HG03025 (cell line): ENCODE data around the gene PTPN5.

Source experiments
- ATAC-seq: cut with Tn5 transposase; IDR thresholded peaks from one replicate; pipeline ENCODE4 v1.9.1; 2021; ENCODE audit warnings: mild to moderate bottlenecking, moderate library complexity; ENCODE audit not compliant: unreplicated experiment, low FRiP score

The PTPN5 gene

DNA sequence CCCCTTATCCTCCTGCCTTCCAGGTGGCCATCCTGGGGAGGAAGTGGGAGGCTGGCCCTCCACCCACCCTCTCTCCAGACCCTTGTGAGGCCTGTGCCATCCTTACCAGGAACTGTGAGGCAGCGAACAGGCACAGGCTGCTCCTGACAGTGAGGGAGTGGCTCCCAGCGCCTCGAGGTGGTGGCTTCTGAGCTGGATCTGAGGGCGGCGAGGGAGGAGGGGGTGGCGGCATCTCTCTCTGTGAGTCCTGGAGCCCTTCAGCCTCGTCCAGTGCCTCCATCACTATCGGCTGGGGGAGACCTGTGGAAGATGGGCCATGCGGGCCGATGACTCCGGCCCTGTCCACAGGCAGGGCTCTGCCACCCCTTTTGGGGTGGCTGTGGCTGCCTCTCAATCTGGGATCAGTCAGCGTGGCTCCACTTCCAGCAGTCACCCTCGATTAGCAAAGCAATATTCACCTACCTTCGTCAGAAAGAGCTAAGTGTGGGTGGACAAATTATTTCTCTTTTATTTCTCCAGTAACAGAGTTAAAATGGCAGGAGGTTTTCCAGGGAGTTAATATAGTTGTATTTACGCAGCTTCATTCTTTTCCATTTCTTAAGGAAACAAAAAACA, 47.6 kb downstream of the PTPN5 start:
- no peak for ATAC-seq

DNA sequence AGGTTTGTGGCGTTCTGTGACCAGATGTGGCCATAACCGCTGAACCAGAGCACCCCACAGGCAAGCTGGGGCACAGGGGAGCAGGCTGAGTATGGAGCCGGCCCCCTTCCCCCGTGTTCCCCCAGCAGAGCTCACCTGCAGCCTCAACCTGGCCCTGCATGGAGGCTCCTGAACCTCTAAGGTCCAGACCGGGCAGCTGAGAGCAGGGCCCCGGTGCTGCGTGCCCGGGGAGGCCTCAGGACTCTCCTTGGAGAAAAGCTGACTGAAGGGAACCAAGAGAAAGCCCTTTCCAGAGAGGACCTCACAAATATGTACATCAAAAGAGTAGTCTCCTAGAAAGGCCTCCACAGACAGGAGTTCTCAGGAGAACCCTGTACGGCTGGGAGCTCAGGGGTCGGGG, 48.2 kb downstream of the PTPN5 start:
- ATAC-seq, result no peak

DNA sequence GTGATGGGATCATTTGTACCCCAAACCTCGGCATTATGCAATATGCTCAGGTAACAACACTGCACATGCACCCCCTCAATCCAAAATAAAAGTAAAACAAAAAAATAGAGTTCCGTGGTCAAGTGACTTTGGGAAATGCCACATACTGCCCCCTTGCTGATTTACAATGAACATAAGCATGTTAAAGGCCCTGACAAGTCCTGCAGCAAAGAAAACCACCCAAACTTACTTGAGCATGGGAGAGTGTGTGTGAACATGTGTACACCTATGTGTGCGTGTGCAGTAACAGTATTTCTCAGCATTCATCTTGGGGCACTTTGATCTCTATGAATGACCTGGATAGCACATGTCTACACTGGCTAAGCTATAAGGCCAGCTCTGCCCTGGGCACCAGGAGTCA, 49.8 kb downstream of the PTPN5 start:
- ATAC-seq, result no peak

DNA sequence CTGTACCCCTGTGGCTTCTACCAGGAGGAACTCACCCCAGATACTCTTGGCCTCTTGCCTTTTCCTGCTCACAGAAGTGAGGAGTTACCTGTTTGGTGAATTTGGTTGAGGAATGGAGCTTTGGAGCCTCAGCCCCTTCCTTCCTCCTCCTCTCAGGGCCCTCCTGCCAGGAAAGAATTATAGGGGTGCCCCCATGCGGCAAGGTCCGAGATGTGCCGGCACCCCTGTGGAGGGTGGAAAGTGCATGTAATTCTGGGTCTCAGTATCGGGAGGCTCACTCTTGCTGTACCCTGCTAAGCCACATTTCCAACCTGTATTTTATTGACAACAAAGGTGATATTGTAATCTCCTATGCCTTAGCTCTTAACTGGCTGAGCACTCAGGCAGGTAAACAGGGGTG, 51.9 kb downstream of the PTPN5 start:
- ATAC-seq, result no peak

DNA sequence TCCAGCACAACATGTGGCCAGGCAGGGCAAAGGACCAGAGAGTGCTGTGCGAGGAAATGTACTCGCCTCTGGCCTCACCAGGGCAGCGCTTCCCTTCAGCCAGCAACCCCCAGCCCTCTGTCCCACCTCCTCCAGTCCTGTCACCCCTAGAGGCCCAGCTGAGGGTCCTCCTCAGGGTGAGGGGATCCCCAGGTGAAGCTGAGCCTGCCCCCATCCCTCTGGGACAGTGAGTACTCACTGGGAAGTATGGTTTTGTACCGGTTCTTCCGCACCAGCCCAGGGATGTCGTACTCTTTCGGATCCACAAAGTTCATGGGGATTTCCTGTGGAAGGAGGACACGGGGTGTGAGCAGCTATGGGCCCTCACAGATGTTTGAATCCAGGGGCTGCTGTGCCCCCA, 54.0 kb downstream of the PTPN5 start:
- no peak for ATAC-seq

DNA sequence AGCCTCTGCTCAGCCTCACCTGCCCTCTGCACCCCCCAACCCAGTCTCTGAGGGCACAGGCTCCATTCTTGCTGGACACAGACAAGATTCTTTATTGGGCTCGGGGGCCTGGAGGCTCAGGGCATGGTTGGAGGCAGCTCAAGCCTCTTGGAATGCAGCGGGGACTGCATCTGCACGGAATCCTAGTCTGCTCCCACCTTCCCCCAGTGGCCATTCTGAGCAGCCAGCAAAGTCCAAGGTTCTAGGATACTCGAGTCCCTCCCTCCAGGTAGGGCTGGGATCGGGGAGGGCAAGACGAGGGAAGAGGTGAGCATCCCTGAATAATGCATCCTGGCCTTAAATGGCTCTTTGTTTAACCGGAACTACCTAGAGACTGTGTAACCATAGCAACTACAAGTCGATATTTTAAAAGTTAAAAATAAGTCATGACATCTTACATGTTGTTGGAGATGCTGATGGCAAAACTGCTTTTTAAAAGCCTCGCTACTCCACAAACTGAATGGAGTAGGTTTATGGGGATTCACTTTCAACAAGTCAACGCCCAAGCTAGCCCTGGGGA, 54.9 kb downstream of the PTPN5 start:
- ATAC-seq, result no peak

DNA sequence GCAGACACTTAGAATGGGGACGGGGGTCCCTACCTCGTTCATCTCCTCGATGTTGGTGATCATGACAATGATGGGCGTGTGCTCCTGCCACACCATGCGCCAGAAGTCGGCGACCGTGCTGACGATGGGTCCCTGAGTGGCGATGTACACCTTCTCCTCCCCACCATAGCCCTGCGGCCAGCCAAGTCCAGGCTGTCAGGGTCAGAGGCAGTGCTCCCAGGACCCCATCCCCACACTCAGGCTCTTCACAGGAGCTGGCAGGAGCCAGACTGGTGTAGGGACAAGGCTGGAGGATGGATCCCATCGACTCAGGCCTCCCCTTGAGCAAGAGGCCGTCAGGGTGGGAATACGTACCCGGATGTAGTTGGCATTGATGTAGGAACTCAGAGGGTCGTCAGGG, 58.4 kb downstream of the PTPN5 start:
- no peak for ATAC-seq

DNA sequence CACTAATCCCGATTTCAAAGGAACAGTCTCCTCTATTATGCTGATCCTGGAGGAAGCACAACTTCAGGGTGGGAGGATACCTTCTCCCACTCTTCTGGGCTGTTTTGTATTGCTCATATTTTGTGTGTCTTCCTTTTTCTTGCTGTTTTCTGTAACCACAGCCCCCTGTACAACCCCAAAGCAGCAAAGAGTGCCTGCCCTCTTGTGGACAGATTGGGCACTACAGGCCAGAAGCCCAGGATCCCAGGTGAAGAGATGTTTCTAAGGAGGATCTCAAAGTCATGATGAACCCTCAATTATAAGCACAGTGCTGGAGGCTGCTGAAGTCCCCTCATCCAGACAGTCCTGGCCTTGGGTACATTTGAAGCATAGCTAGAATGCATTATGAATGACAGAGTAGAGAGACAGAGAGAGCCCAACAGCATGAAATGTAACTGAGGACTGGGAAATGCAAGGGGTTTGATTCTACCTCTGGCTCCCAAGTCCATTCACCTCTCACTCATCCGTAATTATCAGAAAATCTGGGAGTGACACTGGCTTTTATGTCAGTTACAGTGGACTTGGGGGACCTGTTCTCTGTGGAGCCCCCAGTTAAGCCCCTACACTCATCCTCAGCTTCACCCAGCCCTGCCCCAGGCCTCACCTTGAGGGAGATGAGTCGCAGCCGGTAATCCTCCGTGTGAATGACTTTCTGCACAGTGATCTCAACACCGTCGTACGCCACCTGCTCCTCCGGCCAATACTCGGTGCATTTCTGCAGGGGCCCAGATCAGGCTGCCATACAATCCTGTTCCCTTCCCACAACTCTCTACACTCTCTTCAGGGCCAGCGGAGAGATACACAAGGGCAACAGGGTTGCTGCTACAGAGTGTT, 59.4 kb downstream of the PTPN5 start:
- peak; percentile 52 for ATAC-seq

DNA sequence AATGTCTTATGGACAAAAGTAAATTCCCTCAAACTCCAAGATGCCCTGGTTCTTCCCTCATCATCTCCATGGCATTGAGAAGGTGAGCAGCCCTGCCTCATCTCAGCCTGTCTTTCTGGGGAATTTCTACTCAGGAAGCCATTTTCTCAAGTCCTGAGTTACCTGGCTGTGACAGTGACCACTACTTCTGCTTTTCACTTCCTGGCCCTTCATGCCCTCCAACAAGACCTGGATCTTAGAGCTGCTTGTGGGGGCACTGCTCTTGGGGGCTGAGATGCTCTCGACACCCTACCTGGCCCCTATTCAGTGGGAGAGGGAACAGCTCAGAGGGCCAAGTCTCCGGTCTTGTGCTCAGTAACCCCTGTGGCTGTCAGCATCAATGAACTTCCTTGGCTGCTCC, 60.2 kb downstream of the PTPN5 start:
- ATAC-seq, result no peak

DNA sequence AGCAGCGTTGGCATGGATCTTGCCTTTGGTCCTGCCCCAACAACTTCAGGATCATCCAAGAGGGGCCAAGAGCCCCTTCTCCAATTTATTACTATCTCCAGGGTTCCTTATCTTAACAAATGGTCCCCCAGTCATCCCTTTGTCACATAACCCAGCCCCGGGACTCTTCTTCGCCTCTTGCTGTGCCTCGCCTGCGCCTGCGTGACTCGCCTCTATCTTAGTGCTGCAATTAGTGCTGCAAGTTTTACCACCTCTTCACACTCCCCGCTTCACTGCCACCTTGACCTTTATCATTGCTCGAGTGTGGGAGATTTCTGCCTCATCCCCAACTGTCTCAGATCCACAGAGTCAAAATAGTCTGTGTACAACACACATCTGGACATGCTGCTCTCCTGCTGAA, 61.6 kb downstream of the PTPN5 start:
- ATAC-seq, result no peak

DNA sequence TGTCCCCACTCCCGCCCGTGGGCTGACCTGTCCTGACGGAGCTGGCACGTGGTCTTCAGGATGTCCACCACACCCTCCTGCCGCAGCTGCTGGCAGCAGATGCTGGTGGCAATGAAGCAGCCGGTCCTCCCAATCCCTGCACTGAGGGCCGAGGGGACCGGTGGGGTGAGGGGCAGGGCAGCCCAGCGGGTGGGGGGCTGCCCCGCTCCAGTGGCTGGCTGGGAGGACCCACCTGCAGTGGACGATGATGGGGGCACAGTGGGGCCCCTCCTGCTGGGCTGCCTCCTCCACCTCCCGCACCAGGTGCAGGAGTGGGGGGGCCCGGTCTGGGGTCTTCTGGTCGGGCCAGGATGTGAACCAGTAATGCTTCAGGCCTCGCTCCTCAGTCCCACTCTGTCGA, 62.2 kb downstream of the PTPN5 start:
- no peak for ATAC-seq

DNA sequence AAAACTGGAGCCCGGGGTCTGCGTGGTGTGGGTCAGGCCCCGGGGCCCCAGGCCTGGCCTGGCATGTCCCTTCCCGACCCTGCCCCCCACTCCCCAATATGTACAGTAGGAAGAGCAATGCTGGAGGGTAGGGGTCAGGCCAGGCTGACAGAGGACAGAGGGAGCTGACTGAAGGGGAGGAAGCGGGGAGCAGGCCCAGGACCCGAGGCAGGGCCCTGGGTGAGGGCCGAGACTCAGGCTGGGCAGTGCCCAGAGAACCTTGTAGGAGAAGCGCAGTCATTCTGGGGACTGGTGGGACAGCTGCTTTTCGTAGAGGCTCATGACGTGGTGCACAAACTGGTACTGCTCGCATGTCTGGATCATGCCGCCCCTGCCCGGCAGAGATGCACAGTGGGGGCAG, 62.9 kb downstream of the PTPN5 start:
- no peak for ATAC-seq

DNA sequence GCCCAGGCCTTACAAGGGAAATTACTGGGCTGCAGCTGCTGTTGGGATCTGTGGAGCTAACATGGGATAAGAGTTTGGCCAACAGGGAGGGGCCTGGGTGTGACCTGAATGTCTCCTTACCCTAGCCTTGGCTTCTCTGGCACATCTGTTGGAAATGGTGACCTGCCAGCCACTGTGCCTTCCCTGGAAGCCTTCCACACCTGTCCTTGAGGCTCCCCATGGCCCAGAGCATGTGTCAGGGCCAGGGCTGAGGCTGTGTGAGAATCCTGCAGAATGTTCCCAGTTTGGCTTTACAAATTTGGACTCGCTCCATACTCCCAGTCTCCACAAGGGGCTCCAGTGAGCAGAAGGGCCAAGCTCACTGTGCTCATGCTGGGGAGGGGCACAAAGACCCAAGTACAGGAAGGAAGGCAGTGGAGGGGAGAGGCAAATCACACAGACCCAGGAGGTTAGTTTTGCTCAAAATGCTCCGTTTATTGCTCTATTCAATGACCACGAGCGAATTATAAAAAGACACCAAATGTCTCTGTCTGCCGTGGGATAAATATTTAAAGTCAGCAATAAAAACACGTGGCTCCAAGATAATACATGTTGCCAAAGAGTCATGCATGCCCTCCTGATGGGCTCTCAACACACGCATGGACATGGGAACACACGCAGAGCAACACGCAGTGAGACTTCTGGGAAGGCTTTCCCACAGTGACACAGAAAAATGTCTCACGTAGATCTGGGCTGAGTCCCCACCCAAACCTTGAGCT, 63.9 kb downstream of the PTPN5 start:
- ATAC-seq, result no peak

DNA sequence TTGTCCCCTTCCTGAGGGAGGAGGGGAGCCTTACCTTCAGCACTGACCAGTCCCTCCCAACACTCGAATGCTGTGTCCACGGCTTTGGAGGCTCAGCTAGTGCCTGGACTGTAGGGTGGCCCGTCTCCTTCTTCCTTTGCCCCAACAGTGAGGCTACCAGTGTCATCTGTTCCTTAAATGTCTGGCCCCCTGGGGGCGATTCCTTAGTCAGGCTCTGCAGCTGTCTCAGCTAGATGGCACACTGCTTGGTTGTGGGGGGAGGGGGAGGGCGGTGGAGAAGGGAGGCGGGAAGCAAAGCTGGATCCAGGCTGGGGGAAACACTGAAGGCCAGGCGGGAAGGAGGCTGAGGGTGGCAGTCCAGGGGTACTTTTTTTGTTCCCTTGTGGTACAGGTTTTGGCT, 65.6 kb downstream of the PTPN5 start, which contains the start of gene IGSF22:
Gene IGSF22, minus strand, starts transcription at position 149 of the 400 bp plus-strand sequence. CDS start 1,952 bp downstream, outside the sequence.
- ATAC-seq, result no peak

DNA sequence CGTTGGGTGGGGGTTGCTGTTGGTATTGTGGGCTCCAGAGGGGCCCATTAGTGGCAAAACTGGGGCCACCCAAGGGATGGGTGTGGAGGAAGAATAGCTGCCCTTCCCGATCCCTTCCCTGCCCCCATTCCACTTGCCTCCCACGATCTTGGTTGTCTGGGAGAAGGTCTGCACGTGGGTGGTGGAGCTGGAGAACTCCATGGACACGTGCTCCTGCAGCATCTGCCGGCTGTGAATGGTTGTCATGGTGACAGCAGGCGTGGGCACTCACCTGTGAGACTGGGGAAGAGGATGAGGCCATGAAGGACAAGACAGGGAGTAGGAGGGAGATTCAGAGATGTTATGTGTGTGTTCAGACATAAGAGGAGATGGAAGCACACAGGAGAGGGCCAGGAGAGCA, 67.6 kb downstream of the PTPN5 start:
- no peak for ATAC-seq

DNA sequence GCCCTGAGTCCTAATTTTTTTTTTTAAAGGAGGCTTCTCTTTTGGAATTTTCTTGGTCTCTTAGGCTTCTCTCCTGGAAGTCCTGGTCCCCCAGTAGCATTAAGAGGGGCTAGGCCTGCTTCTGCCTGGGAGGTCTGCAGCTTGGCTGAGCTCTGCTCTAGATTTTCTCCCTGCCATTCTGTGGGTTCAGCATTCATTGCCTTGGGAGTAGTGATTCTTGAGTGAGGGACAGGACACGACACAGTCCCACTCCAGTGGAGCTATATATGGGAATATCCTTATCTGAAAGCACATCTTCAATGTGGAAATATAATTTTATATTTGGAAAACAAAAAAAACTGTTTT, 69.3 kb downstream of the PTPN5 start:
- no peak for ATAC-seq

DNA sequence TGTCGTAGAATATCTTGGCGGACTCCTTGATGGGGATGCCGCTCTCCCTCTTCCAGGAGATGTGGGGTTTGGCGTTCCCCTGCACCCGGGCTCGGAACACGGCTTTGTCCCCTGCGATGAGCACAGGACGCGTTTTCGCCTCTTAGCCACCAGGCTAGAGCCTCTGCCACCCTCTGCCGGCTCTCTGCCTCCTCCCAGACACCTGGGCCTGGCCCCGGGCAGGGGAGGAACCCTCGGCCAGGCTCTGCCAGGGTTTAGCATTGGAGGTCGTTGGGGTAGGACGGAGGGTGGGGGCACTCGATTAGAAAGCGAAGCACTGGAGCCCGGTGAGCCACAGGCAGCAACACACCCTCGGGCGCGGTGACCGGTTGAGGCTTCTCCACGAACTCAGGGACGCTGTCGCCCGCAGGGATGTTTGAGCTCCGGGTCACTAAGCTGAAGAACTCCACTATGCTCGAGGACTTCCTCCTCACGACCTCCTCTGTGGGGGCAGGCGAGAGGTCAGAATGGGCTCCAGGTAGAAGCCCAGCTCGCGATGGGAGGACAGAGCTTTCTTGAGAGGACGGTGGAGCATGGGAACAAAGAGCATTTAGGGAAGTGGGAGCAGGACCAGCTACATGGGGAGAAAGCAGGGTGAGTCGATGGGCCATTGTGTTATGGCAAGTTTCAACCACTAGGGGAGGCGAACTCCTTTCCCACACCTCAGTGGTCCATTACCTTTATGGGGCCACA, 69.9 kb downstream of the PTPN5 start:
- ATAC-seq, result peak; percentile 66

DNA sequence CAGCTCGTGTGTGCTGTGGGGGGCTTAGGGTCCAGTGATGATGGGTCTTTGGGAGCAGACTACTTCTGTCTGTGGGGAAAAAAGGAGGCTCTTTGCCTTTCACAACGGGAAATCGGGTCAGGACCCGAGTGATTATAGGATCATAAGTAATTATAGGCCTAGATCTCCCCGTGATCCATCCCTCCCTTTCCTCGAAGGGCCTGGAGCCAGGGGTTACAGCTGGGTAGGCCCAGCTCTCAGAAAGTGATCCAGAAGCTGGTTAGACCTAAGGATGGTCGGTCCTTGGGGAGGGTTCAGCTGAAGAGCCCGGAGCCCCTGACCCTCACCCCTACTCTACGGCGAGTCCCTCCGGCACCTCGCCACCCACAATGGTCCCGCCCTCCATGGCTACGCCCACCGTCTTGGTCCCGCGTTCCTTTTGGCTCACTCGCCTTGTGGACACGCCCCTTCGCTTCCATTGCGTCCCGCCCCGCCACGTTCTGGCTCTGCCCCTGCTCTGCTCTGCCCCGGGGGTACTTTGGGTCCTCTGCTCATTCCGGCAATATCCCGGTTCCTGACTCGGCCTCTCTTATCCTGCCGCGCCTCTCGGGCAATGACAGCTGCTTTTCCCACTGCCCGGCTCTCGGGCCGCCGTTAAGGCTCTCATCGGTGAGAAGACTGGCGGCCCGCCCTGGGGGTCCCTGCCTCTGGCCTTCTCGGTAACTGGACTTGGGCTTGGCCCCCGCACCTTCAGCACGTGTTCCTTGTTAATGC, 70.6 kb downstream of the PTPN5 start:
- peak; percentile 52 for ATAC-seq

DNA sequence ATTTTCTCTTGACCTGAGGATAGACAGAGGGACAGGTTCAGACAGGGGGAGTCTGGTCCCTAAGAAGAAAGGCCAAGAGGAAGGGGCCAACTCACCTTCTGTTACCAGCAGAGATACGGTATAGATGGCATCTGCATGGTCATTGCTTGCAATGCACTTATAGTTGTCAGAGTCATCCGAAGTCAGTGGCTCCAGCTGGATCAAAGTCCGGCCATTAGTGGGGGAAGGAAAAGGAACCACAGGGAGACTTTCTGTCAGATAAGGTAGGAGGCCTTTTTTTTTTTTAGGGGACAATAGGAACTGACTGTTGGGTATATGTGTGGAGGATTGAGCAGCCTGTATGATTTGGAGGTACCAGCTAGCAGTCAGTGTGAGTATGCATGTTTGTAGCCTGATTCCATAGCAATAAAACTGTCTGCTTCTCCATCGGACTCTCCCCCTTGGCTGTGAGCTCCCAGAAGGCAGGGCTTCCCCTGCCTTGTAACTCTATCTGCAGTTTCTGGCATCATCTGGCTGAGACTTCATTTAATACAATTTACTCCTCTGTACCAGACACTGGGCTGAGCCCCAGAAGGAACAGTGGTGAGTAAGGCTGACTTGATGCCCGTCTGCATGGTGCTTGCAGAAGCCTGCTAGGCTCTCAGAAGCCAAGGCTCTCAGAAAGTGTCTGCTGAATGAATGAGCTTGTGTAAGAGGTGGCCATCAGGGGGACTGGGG, 71.3 kb downstream of the PTPN5 start:
- no peak for ATAC-seq
